ENCODE measurements around the gene UGGT1.

UGGT1 gene, protein sequence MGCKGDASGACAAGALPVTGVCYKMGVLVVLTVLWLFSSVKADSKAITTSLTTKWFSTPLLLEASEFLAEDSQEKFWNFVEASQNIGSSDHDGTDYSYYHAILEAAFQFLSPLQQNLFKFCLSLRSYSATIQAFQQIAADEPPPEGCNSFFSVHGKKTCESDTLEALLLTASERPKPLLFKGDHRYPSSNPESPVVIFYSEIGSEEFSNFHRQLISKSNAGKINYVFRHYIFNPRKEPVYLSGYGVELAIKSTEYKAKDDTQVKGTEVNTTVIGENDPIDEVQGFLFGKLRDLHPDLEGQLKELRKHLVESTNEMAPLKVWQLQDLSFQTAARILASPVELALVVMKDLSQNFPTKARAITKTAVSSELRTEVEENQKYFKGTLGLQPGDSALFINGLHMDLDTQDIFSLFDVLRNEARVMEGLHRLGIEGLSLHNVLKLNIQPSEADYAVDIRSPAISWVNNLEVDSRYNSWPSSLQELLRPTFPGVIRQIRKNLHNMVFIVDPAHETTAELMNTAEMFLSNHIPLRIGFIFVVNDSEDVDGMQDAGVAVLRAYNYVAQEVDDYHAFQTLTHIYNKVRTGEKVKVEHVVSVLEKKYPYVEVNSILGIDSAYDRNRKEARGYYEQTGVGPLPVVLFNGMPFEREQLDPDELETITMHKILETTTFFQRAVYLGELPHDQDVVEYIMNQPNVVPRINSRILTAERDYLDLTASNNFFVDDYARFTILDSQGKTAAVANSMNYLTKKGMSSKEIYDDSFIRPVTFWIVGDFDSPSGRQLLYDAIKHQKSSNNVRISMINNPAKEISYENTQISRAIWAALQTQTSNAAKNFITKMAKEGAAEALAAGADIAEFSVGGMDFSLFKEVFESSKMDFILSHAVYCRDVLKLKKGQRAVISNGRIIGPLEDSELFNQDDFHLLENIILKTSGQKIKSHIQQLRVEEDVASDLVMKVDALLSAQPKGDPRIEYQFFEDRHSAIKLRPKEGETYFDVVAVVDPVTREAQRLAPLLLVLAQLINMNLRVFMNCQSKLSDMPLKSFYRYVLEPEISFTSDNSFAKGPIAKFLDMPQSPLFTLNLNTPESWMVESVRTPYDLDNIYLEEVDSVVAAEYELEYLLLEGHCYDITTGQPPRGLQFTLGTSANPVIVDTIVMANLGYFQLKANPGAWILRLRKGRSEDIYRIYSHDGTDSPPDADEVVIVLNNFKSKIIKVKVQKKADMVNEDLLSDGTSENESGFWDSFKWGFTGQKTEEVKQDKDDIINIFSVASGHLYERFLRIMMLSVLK (N-terminal part only)

DNA sequence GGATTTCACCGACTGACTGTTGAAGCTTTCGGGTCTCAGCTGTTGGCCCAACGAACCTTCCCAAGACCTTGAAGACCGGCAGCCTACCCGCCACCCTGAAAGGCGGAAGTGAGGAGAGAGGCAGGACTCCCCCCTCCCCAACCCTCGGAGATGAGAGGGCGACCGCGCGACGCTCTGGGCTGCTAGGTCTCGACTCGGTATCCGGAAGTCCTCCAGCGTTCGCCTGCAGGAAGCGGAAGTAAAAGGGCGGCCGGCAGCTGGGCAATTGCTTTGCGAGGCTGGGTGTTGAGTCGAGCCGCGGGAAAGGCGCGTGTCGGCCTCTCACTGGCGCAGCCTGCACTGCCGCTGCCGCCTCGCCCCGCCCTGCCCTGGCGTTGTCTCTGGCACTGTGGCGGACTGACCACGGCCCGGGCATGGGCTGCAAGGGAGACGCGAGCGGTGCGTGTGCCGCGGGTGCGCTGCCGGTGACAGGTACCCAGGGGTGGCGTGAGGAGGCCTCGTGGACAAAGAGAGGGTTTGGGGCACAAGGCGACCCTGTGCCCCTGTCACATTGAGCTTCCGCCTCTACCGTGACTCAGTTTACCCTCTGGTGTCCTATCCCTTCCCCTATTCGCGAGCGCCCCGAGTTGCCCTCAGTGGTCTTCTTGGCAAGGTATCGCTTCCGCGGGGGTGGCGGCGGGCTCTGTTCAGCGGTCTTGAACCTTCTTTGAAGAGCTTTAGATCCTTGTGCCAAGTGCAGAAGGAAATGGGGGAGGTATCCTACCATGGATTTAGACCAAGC, at the start of gene UGGT1:
TSS of gene UGGT1 (plus strand) at position 256 of the 781 bp plus-strand sequence. CDS start at position 414, 158 bp downstream.
- Histone ChIP-seq H3K4me1 (ENCODE audit: control insufficient read depth, insufficient read depth, low read length) (no peaks in the 10 kb centered on the region), H3K9me3 (ENCODE audit: control insufficient read depth, insufficient read depth, low read length) (no peaks in the 10 kb centered on the region), H3K4me3 (ENCODE audit: low read depth, low read length) (peak within 1 kb of the TSS; percentile 96), H3K9ac (ENCODE audit: low read depth, low read length) (peak within 1 kb of the TSS; percentile 61), H3K36me3 (ENCODE audit: control insufficient read depth, insufficient read depth, low read length) (no peaks in the 10 kb centered on the region), H3K27me3 (ENCODE audit: control insufficient read depth, insufficient read depth, low read length) (no peaks in the 10 kb centered on the region)

- H3K4me3 ChIP-seq (ENCODE audit: low read depth, low read length), result no peak overlapping the region
- no peaks in the 10 kb centered on the region for H3K27me3 ChIP-seq (ENCODE audit: control insufficient read depth, insufficient read depth, low read length)
- peaks cover 19% of the 10 kb centered on the region for H3K9me3 ChIP-seq (ENCODE audit: control insufficient read depth, insufficient read depth, low read length)
Measured at GRCh38 chr2:128041561-128041960, 49.4 kb upstream of the UGGT1 start.

DNA sequence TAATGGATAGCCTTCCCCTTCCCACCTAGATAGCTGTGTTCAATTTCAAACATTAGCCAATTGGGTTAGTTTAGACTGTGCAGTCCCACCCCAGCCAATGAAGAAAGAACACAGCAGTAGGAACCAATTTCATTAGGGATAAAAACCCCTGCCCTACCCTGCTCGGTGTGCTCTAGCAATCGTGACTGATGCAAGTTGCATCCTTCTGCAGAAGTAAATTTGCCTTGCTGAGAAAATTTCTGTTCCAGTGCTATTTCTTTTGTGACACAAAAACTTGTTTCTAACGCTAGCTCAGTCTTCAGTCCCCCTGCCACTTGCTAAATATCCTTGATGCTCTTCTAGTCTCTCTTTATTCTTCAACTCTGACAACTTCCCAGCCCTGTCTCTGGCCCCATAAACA, 48.0 kb upstream of the UGGT1 start:
- H3K9ac ChIP-seq (ENCODE audit: low read depth, low read length), result no peak overlapping the region
- H3K36me3 ChIP-seq (ENCODE audit: control insufficient read depth, insufficient read depth, low read length), result no peaks in the 10 kb centered on the region
- H3K4me3 ChIP-seq (ENCODE audit: low read depth, low read length), result no peak overlapping the region
- H3K27me3 ChIP-seq (ENCODE audit: control insufficient read depth, insufficient read depth, low read length), result no peaks in the 10 kb centered on the region
- no peaks in the 10 kb centered on the region for H3K4me1 ChIP-seq (ENCODE audit: control insufficient read depth, insufficient read depth, low read length)
- H3K9me3 ChIP-seq (ENCODE audit: control insufficient read depth, insufficient read depth, low read length), result peaks cover 4% of the 10 kb centered on the region

More at GRCh38 chr2:128041561-128041960, 49.4 kb upstream of the UGGT1 start:
- Histone ChIP-seq H3K36me3 (ENCODE audit: control insufficient read depth, insufficient read depth, low read length) (no peaks in the 10 kb centered on the region), H3K4me1 (ENCODE audit: control insufficient read depth, insufficient read depth, low read length) (no peaks in the 10 kb centered on the region), H3K9ac (ENCODE audit: low read depth, low read length) (no peak overlapping the region)

DNA sequence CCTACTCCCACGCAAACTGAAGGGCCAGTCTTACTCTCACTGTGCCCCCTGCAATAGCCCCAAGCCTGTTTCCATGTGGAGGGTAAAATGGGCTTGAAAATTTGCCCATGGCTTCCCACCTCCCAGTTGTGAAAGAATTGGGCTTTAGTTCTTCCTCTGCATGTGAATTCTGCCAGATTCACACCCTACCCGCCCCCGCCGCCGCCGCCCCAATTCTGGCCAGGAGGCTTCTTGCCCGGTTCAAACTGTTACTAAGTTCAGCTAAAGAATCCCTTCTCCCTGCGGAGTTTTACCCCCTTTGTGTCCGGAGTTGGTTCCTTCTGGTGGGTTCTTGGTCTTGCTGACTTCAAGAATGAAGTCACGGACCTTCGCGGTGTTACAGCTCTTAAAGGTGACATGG, 37.7 kb upstream of the UGGT1 start:
- Histone ChIP-seq H3K9ac (ENCODE audit: low read depth, low read length) (no peak overlapping the region), H3K9me3 (ENCODE audit: control insufficient read depth, insufficient read depth, low read length) (no peaks in the 10 kb centered on the region), H3K36me3 (ENCODE audit: control insufficient read depth, insufficient read depth, low read length) (no peaks in the 10 kb centered on the region), H3K27me3 (ENCODE audit: control insufficient read depth, insufficient read depth, low read length) (no peaks in the 10 kb centered on the region), H3K4me3 (ENCODE audit: low read depth, low read length) (no peak overlapping the region), H3K4me1 (ENCODE audit: control insufficient read depth, insufficient read depth, low read length) (no peaks in the 10 kb centered on the region)

DNA sequence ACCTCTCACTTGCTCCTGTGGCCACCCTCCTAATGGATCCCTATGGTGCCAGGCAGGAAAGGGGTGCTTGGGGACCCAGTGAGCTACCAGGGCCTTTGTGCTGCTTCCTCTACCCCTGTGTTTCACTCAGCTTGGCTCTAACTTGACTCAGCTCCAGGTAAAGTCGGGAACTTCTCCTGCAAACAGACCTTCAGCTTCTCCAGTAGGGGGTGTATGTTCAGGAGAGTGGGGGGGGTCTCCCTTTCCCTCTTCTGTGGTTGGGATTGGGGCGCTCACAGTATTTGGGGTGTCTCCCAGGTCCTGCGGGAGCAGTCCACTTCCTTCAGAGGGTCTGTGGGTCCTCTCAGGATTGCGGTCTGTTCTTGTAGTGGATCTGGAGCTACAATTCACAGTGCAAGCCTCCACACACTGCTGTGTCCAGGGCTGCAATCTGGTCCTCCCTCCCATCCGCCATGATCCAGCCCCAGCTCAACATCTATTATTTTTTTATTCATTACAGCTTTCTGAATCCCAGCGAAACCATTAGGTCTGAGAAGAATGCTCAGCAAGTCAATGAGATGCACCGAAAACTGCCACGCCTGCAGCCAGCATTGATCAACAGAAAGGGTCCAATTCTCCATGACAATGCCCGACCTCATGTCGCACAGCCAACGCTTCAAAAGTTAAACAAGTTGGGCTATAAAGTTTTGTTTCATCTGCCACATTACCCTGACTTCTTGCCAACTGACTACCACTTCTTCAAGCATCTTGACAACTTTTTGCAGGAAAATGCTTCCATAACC, 36.7 kb upstream of the UGGT1 start:
- Histone ChIP-seq H3K9me3 (ENCODE audit: control insufficient read depth, insufficient read depth, low read length) (no peaks in the 10 kb centered on the region), H3K36me3 (ENCODE audit: control insufficient read depth, insufficient read depth, low read length) (no peaks in the 10 kb centered on the region), H3K27me3 (ENCODE audit: control insufficient read depth, insufficient read depth, low read length) (no peaks in the 10 kb centered on the region), H3K4me3 (ENCODE audit: low read depth, low read length) (no peak overlapping the region), H3K9ac (ENCODE audit: low read depth, low read length) (no peak overlapping the region), H3K4me1 (ENCODE audit: control insufficient read depth, insufficient read depth, low read length) (no peaks in the 10 kb centered on the region)

DNA sequence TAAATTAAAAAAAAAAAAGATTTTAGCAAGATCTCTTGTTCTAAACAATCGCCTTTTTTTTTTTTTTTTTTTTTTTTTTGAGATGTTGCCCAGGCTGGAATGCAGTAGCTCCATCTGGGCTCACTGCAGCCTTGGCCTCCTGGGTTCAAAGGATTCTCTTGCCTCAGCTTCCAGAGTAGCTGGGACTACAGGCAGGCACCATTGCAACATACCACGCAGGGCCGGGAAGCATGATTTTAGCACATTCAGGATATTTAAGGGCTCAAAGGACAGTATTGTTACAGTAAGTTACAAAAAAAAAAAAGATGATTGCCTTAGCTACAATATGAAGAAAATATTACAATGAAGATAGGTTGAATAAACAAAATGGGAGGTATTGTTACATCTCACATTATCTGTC, 33.7 kb upstream of the UGGT1 start:
- Histone ChIP-seq H3K9ac (ENCODE audit: low read depth, low read length) (no peak overlapping the region), H3K9me3 (ENCODE audit: control insufficient read depth, insufficient read depth, low read length) (no peaks in the 10 kb centered on the region), H3K4me1 (ENCODE audit: control insufficient read depth, insufficient read depth, low read length) (no peaks in the 10 kb centered on the region), H3K4me3 (ENCODE audit: low read depth, low read length) (no peak overlapping the region), H3K27me3 (ENCODE audit: control insufficient read depth, insufficient read depth, low read length) (no peaks in the 10 kb centered on the region), H3K36me3 (ENCODE audit: control insufficient read depth, insufficient read depth, low read length) (no peaks in the 10 kb centered on the region)

- Histone ChIP-seq H3K27me3 (ENCODE audit: control insufficient read depth, insufficient read depth, low read length) (no peaks in the 10 kb centered on the region), H3K9me3 (ENCODE audit: control insufficient read depth, insufficient read depth, low read length) (no peaks in the 10 kb centered on the region), H3K4me3 (ENCODE audit: low read depth, low read length) (no peak overlapping the region), H3K9ac (ENCODE audit: low read depth, low read length) (no peak overlapping the region), H3K4me1 (ENCODE audit: control insufficient read depth, insufficient read depth, low read length) (no peaks in the 10 kb centered on the region), H3K36me3 (ENCODE audit: control insufficient read depth, insufficient read depth, low read length) (no peaks in the 10 kb centered on the region)
Measured at GRCh38 chr2:128058114-128058513, 32.9 kb upstream of the UGGT1 start.

DNA sequence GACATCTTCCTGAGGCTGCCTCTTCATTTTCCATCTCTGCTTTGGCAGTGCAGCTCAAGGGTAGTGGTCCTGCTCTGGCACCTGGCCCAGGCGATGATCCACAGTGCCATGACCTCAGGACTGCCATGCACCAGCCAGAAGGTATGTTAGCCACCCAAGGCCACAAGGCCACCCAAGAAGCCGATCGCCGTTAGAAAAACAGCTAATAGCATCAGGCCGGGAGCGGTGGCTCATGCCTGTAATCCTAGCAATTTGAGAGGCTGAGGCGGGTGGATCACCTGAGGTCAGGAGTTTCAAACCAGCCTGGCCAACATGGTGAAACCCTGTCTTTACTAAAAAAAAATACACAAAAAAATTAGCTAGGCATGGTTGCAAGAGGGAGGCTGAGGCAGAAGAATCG, 28.4 kb upstream of the UGGT1 start:
- no peaks in the 10 kb centered on the region for H3K27me3 ChIP-seq (ENCODE audit: control insufficient read depth, insufficient read depth, low read length)
- H3K4me1 ChIP-seq (ENCODE audit: control insufficient read depth, insufficient read depth, low read length), result no peaks in the 10 kb centered on the region
- no peak overlapping the region for H3K4me3 ChIP-seq (ENCODE audit: low read depth, low read length)
- H3K36me3 ChIP-seq (ENCODE audit: control insufficient read depth, insufficient read depth, low read length), result no peaks in the 10 kb centered on the region
- H3K9ac ChIP-seq (ENCODE audit: low read depth, low read length), result no peak overlapping the region
- no peaks in the 10 kb centered on the region for H3K9me3 ChIP-seq (ENCODE audit: control insufficient read depth, insufficient read depth, low read length)

DNA sequence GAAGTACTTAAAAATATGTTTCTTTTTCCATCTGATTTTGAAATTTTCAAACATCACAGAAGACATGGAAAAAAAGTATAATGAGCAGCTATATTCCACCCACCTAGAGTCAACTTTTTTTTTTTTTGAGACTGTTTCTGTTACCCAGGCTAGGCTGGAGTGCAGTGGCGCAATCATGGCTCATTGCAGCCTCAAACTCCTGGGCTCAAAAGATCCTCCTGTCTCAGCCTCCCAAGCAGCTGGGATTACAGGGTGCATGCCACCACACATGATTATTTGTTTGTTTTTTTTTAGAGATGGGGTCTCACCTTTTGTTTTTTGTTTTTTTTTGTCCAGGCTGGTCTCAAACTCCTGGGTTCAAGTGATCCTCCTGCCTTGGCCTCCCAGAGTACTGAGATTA, 26.6 kb upstream of the UGGT1 start:
- Histone ChIP-seq H3K9me3 (ENCODE audit: control insufficient read depth, insufficient read depth, low read length) (no peaks in the 10 kb centered on the region), H3K4me3 (ENCODE audit: low read depth, low read length) (no peak overlapping the region), H3K9ac (ENCODE audit: low read depth, low read length) (no peak overlapping the region), H3K27me3 (ENCODE audit: control insufficient read depth, insufficient read depth, low read length) (no peaks in the 10 kb centered on the region), H3K36me3 (ENCODE audit: control insufficient read depth, insufficient read depth, low read length) (no peaks in the 10 kb centered on the region), H3K4me1 (ENCODE audit: control insufficient read depth, insufficient read depth, low read length) (no peaks in the 10 kb centered on the region)

GRCh38 chr2:128069769-128070168, 21.2 kb upstream of the UGGT1 start:
- Histone ChIP-seq H3K9me3 (ENCODE audit: control insufficient read depth, insufficient read depth, low read length) (no peaks in the 10 kb centered on the region), H3K9ac (ENCODE audit: low read depth, low read length) (no peak overlapping the region), H3K4me3 (ENCODE audit: low read depth, low read length) (no peak overlapping the region), H3K4me1 (ENCODE audit: control insufficient read depth, insufficient read depth, low read length) (no peaks in the 10 kb centered on the region), H3K36me3 (ENCODE audit: control insufficient read depth, insufficient read depth, low read length) (no peaks in the 10 kb centered on the region), H3K27me3 (ENCODE audit: control insufficient read depth, insufficient read depth, low read length) (no peaks in the 10 kb centered on the region)
